ENCODE measurements around the gene TCF21. TPM values are rescaled to one million over a fixed set of nuclear protein-coding genes. Genes with fewer than 3 reads are reported as not detected.
"Not testable (repeated sequence)": the region's sequence is repeated elsewhere in the genome, so short reads cannot be mapped to it uniquely, and the experiment has no call there.

TCF21 gene
- not detected for total RNA-seq

DNA sequence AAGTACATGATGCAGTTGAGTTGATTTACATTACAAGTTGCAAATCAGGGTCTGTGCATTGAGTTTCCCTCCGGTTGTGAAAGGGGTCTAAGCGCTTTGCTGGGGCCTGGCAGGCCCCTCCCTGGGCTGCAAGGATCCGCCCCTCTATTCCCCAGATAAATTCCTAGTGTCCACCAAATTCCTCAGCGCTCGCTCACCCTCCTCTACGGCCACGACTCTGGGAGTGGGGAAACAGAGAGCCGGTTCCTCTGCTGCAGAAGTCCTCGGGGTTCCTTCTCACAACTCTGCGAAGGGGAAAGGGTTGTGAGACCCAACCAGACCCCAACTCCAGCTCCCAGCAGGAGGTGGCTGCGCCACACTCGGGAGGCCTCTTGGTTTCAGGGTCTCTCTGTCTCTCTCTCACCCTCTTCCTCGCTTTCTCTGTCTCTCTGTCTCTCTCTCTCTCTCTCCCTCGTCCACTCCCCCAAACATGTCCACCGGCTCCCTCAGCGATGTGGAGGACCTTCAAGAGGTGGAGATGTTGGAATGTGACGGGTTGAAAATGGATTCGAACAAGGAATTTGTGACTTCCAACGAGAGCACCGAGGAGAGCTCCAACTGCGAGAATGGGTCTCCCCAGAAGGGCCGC lies at the start of gene TCF21:
Gene TCF21 (plus strand): TSS at position 185 of the 628 bp plus-strand sequence. CDS start 285 bp downstream, at position 470.
- no peak for DNase-seq

DNA sequence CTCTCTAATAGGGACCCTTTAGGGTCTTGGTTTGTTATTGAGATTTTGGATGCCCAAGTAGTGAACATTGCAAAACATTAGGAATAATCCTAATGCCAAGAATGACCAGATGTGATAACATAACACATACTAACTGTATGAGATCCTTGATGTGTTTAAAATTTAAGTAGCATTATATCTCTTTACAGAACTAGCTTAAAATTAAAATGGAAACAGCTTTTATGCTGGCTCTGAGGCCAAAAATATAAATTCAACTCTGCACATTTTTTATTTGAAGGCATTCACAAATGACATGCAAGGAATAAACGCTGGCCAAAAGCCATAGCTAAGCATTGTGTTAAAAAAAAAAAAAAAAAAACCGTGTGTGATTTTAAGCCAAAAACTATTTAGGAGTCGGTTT lies 47.7 kb upstream of the TCF21 start:
- DNase-seq: no peak

DNA sequence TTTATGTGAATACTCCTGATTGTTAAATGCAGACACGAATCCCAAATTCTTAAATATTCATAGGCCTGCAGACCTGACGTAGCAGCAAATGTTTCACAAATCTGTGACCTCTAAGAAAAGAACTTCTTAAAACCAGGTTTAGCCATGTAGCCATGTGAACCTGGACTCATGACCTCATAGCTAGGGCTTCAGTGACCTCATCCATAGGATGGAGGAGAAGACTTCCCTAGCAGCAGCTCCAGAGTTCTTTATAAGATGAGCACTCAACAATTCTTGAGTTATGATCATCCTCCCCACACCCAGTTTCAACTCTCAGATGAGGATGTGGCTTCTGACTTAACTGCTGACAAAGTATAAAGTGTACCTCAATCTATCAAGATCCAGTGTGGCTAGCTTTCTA lies 45.8 kb upstream of the TCF21 start:
- no peak for DNase-seq

DNA sequence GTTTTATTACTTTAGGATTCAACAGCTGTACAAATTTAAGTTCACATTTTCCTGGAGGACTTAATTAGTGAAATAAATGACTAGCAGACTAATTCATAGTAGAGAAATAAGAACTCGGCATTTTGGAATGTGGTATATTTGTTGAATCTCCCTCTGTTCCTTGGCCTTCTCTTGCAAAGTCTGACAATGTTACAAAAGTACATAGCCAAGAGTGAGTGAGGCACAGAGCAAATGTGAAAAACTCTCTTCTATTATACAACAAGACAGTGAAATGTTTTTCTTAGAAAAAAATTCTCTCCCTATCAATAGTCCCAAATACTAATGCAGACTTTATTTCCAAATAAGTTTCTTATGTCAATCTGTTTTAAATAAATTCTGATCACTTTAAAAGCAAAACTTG lies 44.2 kb upstream of the TCF21 start:
- DNase-seq: no peak

DNA sequence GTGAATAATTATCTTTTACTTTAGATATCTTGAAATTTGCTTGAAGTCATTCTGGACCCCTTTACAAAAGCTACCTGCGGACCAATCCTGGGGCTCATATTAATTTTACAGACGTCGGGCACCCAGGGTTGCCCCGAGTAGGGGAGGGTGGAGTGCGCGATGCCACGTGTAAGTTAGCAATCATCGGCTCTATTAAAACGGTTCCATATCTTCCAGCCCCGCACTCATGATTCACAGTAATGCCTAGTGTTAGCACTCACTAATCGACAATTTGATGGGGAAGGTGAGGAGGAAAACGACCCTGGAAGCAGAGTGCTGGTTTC lies 34.9 kb upstream of the TCF21 start:
- DNase-seq: no peak

DNA sequence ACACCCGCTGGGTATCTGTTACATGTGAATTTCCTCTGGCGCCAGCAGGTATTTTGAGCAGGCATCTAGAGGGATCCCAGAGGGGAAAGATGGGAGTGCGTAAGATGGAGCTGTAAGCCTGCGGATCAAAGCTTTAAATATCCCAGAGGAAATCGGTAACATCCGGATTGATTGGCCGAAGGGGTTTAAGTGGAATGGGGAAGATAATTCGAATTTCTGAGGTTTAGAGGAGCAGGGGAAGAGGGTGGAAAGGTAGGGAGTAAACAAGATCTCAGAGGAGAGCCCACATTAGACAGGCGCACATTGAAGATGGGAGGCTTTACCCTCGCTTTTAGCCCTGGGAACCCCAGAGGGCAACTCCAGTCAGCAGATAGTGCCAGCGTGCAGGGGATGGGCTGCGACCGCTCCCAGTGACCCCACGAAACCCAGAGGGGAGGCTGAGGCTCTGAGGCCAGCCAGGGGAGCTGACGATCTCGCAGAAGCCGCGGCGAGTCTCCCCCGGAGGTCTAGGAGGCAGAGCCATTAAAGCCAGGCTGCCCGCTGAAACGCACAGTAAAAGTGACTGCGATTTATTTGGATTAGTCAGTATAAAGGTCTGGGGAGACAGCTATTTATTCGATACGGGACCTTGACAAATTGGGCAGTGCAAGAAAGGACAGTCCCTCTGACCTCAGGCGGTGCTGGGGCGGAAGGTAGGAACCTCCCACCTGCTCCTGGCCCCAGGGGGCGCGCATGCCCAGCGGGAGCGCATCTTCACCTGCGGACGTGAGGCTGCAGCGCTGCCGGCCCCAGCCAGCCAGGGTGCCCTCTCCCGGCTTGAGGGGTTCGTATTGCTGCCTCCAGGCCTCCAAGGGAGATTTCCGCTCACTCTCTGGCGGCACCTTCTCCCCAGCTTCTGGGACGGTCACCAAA lies 34.3 kb upstream of the TCF21 start:
- DNase-seq: no peak

DNA sequence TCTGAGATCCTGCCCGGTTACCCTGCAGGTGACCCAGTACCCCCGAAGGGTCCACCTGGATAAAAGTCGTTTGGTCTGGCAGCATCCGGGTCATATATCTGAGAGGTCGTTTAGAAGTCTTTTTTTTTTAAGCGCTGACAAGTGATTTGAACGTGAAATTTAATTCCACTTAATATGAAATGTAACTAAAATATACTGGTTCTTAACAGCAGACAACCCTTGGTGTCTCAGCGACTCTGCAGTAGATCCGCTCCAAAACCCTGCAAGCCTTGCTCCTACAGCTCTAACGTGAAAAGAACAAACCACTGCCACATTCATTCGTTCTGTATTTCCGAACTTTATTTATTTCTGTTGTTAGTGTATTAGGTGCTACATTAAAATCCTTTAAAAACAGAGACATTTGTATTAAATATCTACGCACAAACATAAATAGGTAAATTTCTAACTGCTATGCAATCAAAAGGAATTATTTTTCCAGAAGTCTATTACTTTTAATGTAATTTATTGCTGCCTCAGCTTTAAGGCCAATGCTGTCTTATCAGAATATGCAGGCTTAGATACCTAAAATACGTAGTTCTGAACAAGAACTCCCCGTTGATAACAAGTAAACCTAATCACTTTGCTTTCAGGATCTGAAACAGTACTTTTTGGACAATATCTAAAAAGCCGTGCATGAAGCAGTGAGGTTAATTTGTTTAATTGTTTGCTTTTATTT lies 33.5 kb upstream of the TCF21 start:
- no peak for DNase-seq

DNA sequence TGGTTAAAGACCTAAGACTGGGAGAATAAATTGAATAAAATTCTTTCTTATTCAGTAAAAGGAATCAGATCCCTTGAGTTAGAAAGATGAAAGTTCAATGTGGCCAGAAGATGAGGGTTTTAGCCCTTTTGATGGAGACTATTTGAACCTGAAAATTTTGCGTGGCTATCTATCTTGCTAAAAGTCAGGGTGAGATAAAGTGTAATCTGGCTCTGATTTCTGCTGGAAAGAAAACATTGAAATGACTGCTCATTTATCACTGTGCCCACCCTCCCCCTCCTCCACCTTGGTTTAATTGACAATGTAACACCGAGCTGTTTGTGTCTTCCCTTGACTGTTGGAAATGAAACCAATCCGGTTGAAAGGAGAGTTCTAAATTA lies 32.9 kb upstream of the TCF21 start:
- no peak for DNase-seq

DNA sequence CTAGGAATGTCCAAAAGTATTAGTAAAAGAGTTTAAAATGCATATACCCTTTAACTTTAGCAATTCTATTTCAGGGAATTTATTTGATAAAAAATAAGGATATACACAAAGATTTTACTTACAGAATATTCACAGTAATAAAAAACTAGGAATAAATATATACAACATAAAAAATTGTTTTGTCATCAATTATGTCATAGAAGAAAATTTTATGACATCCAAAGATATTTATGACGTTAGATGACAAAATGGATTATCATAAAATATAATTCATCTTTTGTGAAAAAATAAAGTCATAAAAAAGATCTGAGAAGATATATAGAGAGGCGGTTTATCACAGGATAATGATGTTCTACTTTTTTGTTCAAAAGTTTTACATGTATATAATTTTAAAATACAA lies 32.0 kb upstream of the TCF21 start:
- DNase-seq: no peak

DNA sequence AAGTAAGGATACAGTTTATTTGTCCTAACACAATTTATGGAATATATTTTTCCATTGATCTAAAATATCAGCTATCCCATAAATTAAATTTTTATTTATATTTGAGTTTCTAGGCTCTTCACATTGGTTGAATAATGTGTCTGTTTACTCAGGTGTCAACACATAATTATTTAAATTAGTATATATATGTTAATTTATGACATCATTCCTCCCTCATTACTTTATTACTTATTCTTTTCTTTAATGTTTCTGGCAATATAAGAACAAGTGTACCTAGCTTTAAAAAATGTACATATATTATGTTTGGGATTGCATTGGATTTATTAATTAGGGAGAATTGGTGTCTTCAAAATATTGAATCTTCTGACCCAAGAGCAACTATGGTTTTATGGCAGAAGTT lies 31.2 kb upstream of the TCF21 start:
- no peak for DNase-seq

DNA sequence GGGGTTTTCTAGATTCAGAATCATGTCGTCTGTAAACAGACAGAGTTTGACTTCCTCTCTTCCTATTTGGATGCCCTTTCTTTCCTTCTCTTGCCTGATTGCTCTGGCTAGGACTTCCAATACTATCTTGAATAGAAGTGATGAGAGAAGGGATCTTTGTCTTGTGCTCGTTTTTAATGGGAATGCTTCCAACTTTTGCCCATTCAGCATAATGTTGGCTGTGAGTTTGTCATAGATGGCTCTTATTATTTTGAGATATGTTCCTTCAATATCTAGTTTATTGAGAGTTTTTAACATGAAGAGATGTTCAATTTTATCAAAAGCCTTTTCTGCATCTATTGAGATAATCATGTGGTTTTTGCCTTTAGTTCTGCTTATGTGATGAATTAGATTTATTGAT lies 27.6 kb upstream of the TCF21 start:
- not testable (repeated sequence) for DNase-seq

DNA sequence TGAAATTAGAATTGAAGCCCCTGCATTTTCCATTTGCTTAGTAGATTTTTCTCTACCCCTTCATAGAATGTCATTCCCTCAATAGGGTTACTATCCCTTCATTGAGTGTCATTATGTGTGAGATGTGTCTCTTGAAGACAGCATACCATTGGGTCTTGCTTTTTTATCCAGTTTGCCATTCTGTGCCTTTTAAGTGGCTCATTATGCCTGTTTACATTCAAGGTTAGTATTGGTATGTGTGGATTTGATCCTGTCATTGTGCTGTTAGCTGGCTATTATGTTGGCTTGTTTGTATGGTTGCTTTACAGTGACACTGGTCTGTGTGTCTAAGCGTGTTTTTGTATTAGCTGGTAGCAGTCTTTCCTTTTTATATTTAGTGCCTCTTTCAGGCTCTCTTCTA lies 25.7 kb upstream of the TCF21 start:
- no peak for DNase-seq

DNA sequence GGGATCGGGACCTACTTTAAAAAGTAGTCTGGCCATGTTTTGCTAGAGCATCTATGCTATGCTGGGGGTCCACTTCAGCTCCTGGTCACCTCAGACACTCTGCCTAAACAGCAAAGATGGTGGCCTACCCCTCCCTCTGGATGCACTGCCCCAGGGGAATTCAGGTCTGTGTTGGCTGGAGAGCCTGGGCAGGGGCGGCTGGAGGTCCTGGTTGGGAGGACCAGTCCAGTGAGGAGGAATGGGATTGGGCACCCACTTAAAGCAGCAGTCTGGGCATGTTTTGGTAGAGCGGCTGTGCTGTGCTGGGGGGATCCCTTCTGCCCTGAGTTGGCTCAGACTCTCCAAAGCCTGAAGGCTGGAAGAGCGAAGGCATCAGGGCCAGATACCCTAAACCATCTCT lies 23.2 kb upstream of the TCF21 start:
- DNase-seq: no peak

DNA sequence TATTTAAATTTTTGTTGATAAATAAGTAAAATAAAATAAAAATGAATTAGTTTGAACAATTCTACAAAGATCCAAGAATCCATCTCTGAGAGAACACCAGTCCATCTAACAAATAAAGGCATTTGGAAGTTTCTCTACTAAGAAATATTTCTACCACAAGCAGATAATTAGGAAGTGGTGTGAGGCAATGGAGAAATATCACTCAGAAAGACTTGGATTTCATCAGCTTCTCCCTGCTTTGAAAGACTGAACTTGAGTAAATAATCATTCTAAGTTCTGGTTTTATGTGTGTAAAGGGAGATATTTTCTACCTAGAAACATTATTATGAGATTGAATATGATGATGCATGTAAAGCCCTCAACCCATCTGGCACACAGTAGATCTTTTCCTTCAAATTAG lies 17.8 kb upstream of the TCF21 start:
- no peak for DNase-seq

DNA sequence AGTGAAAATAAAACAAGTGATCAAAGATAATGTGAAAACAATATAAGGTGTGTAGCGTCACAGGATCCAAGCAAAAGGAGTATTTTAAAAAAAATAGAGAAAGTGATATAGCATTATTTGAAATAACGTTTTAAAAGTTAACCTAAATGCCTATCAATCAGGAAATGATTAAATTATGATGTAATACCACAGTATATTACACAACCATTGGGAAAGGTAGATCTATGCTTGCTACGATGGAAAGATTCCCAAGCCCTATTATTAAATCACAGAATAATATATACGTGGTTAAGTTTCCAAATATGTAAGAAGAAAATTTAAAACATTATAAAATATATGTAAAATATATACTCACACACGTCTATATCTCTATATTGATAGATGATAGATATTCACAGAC lies 15.4 kb upstream of the TCF21 start:
- no peak for DNase-seq

DNA sequence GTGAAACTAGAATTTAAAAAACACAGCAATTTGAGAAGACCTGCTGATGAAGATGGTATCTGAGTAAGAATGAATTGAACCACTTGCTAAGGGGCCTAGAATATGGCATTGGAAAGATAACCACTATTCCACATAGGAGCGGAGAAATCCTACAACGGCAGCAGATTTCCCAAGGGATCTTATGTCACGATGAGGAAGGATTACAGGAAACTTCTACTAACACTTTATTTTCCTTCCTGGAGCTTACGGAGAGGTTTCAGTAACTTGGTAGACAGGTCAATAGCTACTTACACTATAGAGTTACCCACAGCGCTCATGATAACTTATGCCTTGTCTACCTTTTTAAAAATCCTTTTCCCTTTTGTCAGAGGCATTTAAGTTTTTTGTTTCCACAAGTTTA lies 11.8 kb upstream of the TCF21 start:
- DNase-seq: no peak

DNA sequence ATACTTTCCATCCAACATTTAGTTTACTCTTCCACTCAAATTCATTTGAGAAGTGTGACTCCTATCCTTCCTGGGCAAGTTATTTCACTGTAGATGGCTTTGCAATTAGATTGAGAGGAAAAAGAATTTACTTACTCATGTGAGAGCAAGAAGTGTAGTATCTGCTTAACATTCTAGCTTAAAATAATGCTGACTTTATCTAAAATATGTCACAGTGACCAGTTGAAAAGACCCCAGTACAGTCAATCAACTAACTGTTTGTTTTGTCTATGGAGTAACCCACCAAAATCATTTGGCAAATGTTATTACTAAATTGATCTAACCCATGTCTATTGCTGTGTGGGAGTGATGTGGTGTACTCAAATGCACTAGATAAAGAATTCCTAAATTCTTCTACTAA lies 8.9 kb upstream of the TCF21 start:
- no peak for DNase-seq

DNA sequence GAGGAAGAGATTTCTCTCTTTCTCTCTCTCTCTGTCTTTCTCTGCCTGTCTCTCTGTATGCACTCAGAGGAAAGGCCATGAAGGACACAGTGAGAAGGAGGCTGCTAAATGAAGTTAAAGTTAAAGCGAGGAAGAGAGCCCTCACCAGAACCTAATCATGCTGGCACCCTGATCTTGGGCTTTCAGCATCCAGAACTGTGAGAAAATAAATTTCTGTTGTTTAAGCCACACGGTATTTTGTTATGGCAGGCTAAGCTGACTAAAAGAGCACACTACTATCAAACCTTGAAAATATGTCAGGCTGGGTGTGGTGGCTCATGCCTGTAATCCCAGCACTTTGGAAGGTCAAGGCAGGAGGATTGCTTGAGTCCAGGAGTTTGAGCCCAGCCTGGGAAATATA lies 8.0 kb upstream of the TCF21 start:
- DNase-seq: no peak

DNA sequence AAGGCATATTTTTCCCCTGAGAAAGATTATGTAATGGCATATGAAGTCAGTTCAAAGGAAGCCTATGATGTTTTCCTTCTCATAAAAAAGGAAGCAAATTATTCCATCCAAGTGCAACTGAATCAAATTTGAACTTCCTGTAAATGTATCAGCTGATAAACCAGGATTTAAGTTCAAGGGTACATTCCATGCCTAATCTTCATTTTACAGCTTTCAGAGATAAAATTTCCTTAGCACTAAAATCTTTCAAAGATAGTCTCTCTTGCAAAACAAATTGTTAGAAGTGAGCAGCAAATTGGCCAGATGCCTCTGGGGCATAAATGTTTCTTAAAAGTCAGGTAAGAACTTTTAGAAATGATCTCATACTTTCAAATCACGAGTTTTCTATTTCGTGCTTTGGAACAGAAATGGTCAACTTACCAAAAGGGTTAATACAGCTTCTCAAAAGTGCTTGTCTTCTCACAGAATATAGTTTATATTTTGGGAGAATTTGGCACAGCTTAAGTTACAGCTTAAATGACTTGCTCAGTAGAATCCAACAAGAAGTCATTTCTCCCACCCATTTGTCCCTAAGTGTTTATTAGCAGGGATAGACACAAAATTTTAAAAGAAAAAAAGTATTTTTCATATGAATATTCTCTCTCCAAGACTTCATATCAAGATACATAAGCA lies 2.7 kb upstream of the TCF21 start:
- no peak for DNase-seq

DNA sequence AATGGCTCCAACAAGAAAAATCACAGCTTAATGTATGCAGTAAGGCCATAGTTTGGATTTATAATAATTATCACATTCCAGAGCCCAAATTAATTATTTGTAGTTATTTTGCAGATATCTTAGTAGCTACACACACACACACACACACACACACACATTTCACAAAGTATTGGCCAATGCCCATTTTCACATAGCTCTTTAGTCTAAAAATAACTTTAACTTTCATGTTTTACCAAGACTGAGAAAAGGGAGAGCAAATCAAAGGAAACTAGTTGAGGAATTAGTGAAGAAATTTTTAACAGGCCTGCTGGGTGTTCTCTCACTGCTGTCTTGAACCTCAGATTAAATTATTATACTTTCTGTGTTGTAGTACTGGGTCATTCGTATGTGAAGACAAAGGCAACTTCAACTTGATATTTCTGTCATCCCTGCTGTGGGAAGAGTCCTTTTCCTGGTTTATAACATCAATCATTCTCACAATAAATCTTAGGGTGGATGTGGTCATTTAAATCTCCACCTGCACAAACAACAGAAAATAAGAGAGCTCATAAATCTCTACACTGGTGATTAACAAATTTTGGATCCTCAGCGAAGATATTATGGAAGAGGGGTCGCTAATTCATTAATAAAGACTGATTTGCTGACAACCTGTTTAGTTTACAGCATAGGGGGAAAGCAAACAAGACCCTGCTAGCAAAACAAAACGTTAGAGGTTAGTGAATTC lies 1.6 kb upstream of the TCF21 start:
- DNase-seq: no peak

DNA sequence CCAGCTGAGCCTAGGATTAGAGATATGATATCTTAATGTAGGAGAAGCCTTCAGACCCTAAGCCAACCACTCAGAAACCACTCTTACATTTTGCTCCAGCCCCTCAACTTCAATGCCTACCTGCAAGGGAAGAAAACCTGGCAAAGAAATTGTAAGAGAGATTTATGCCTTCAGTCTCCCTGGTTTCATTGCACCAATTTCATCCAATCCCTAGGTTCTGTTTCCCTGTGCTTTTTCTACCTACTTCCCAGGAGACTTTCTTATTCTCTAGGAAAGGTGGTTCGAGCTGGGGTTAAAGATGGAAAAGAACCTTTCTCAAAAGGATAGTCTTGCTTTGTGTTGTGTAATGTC lies 1.1 kb upstream of the TCF21 start:
- no peak for DNase-seq

All from occipital lobe (tissue), 2 donors.